VCaP (cell line): ENCODE results near the gene WIPI1.

ENCODE experiments used
- H3K27ac ChIP-seq: fragments of 450-650 bp; 2 replicates; pipeline ENCODE4 v1.5.1; 2017
- TF ChIP-seq, protein P1 (sequence below): fragments of 450-650 bp; conservative IDR thresholded peaks from 2 replicates; pipeline ENCODE4 v1.5.1; 2017; ENCODE audit warnings: mild to moderate bottlenecking, moderate library complexity

WIPI1 gene

GRCh38 chr17:68443972-68444464, 13.3 kb downstream of the WIPI1 start:
- TF ChIP-seq, protein P1, sequence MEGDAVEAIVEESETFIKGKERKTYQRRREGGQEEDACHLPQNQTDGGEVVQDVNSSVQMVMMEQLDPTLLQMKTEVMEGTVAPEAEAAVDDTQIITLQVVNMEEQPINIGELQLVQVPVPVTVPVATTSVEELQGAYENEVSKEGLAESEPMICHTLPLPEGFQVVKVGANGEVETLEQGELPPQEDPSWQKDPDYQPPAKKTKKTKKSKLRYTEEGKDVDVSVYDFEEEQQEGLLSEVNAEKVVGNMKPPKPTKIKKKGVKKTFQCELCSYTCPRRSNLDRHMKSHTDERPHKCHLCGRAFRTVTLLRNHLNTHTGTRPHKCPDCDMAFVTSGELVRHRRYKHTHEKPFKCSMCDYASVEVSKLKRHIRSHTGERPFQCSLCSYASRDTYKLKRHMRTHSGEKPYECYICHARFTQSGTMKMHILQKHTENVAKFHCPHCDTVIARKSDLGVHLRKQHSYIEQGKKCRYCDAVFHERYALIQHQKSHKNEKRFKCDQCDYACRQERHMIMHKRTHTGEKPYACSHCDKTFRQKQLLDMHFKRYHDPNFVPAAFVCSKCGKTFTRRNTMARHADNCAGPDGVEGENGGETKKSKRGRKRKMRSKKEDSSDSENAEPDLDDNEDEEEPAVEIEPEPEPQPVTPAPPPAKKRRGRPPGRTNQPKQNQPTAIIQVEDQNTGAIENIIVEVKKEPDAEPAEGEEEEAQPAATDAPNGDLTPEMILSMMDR: no peak
- peak overlapping the region; percentile 43; the same call in 1 of the 2 replicates for H3K27ac ChIP-seq

DNA sequence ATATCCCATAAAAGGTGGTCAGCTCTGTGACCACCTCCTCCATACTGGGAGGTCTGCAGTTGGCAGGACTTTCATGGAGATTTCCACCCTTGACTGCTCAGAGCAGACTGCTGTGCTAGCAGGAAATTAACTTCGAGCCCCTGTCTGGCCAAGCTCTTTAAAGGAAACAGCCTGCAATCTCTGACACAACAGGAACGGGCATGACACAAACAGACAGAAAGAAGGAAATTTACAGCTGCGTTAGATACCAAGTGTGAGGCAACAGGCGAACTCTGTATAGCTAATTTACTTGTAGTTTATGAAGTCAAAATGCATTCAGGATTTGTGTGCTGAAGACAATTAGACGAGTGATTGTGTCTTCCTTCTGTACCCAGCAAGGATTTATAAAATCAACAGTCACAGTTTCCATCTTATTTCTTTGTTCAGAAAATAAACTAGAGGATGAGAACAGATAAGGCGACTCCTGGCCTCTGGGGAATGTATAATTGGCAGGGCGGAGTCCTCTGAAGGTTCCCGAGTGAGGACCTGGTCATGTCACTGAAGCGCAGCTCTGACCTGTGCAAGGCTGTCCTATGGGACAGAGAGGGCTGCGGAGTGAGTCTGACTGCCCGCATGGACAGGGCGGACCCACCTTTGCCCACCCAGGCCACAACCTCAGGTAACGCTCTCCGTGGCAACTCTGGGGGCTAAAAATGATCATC, 16.1 kb downstream of the WIPI1 start:
- TF ChIP-seq, protein P1: no peak
- H3K27ac ChIP-seq: peak overlapping the region; percentile 34

DNA sequence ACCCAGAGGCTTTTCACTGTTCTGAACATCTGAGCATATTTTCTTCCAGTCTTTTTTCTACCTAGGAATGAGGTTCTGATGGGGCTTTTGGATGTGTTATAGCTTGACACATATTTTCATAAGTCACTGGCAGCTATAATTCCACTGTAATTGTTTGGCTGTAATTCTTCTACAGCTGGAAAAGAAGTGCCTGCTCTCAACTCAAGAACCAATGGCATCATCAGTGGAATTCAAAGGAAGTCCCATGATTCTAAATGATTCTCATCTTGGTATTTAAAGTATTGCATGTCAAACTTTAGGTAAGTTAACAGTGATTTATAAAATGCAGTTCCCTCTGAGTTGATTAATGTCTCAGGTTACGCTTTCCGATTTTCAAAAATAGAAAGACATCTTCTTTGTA, 16.8 kb downstream of the WIPI1 start:
- TF ChIP-seq, protein P1: no peak
- H3K27ac ChIP-seq: no peak overlapping the region

GRCh38 chr17:68439656-68440290, 17.5 kb downstream of the WIPI1 start:
- TF ChIP-seq, protein P1: no peak
- no peak overlapping the region for H3K27ac ChIP-seq

DNA sequence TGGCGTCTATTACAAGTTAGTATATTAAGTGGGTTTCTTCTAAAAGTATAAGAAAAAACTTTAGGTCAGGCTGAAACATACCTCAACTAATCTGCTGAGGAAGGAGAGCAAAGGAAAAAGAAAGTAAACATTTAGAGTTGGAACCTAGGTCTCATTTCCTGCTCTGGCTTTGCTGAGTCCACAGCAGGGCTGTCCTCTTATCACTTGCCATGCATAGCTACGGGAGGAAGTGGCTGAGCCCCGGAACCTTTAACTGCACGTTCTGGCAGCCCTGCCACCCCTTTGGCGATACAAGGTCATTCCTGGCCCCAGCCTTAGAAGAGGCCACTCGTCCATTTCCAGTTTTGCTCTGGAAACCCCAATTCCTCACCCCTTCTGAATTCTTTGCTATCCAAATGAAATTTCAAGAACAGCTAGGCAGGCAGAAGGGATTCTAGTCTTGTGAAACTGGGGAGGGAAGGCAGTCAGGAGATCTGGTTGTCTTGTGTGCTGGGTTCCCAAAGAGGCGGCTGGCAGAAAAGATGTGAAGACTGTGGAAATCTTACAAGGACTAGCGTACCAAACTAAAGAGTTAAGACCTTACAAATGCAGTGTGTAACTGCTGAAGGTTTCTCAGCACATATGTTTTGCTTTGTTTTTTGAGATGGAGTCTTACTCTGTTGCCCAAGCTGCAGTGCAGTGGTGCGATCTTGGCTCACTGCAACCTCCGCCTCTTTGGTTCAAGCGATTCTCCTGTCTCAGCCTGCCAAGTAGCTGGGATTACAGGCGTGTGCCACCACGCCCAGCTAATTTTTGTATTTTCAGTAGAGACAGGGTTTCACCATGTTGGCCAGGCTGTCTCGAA, 19.1 kb downstream of the WIPI1 start:
- TF ChIP-seq, protein P1: no peak
- peak overlapping the region; percentile 25 for H3K27ac ChIP-seq

- no peak overlapping the region for H3K27ac ChIP-seq
- TF ChIP-seq, protein P1: peak; percentile 91
Measured at GRCh38 chr17:68435876-68436842, 21.1 kb downstream of the WIPI1 start.
